ENCODE results near the gene DGLUCY. TPM values are rescaled to one million over a fixed set of nuclear protein-coding genes. Genes with fewer than 3 reads are reported as not detected.

DGLUCY gene
- total and polyA plus RNA-seq, 2 experiments from 2014 or later: 82.7 to 90.0 TPM

DNA sequence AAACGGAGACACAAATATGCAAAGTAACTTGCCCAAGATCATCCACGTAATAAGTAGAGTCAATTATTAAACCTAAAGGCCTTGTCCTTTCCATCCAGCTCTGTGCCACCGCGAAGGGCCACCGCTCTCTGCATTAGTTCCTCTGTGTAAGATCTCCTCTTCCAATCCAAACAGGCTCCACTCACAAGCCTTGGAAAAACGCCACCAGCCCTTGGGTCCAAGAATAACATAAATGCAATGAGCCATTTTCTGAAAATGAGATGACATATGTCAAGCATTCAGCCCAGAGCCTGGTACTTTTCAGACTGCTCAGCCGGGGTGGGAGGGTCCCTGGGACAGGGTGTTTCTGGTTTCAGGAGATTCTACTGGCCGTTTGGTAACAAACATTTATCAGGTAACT is 30.0 kb downstream of the DGLUCY start:
- no peak for DNase-seq (ENCODE audit: low read depth in 1 of 2, low spot score in 1 of 2)
- Histone ChIP-seq H3K4me1 (ENCODE audit: low read depth) (no peaks in the 10 kb centered on the region), H3K9me3 (ENCODE audit: low read depth) (no peaks in the 10 kb centered on the region), H3K27me3 (no peaks in the 10 kb centered on the region), H3K36me3 (no peaks in the 10 kb centered on the region), H3K4me3 (no peak overlapping the region), H3K27ac (no peak overlapping the region)
- no peak for TF ChIP-seq CTCF (IDR thresholded peaks at IDR 0.05; ENCODE audit: low read depth, low read length)

- TF ChIP-seq CTCF (IDR thresholded peaks at IDR 0.05; ENCODE audit: low read depth, low read length): no peak
- H3K36me3 ChIP-seq: no peaks in the 10 kb centered on the region
- H3K27me3 ChIP-seq: no peaks in the 10 kb centered on the region
- H3K9me3 ChIP-seq (ENCODE audit: low read depth): no peaks in the 10 kb centered on the region
- H3K4me3 ChIP-seq: no peak overlapping the region
- peak in 1 of 2 donors; percentile 46 for DNase-seq (ENCODE audit: low read depth in 1 of 2, low spot score in 1 of 2)
- H3K27ac ChIP-seq: no peak overlapping the region
- H3K4me1 ChIP-seq (ENCODE audit: low read depth): no peaks in the 10 kb centered on the region
Measured at GRCh38 chr14:91144425-91145145, 30.7 kb downstream of the DGLUCY start.

DNA sequence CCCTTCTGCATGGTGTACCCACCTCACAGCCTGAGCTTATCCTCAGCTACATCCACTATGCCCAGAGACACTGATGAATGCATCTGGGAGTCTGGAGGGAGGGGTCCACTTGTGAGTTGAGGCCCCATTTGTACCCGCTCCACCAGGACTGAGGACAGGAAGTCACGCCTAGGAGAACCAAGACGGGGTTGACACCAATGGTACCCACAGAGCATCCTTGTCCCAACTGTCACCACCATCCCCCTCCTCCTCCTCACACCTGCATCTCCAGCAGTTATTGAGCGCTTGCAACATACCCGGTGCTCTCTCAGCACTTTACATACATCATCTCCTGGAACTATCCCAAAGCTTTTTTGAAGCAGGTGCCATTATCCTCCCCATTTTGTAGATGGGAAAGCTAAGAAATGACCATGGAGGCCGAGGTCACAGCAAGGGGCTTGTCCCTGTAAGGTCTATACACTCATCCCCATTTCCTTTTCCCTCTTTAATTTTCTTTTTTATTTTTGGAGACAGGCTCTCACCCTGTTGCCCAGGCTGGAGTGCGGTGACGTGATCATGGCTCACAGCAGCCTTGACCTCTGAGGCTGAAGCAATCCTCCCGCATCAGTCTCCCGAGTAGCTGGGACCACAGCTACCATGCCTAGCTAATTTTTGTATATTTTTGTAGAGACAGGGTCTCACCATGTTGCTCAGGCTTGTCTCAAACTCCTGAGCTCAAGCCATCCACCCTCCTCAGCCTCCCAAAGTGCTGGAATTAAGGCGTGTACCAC is 31.7 kb downstream of the DGLUCY start:
- TF ChIP-seq CTCF (IDR thresholded peaks at IDR 0.05; ENCODE audit: low read depth, low read length): no peak
- DNase-seq (ENCODE audit: low read depth in 1 of 2, low spot score in 1 of 2): no peak
- no peaks in the 10 kb centered on the region for H3K9me3 ChIP-seq (ENCODE audit: low read depth)
- H3K36me3 ChIP-seq: no peaks in the 10 kb centered on the region
- H3K4me1 ChIP-seq (ENCODE audit: low read depth): no peaks in the 10 kb centered on the region
- no peaks in the 10 kb centered on the region for H3K27me3 ChIP-seq
- no peak overlapping the region for H3K27ac ChIP-seq
- H3K4me3 ChIP-seq: no peak overlapping the region

- no peaks in the 10 kb centered on the region for H3K9me3 ChIP-seq (ENCODE audit: low read depth)
- no peaks in the 10 kb centered on the region for H3K27me3 ChIP-seq
- no peak overlapping the region for H3K4me3 ChIP-seq
- TF ChIP-seq CTCF (IDR thresholded peaks at IDR 0.05; ENCODE audit: low read depth, low read length): no peak
- no peak overlapping the region for H3K27ac ChIP-seq
- H3K36me3 ChIP-seq: no peaks in the 10 kb centered on the region
- no peak for DNase-seq (ENCODE audit: low read depth in 1 of 2, low spot score in 1 of 2)
- no peaks in the 10 kb centered on the region for H3K4me1 ChIP-seq (ENCODE audit: low read depth)
Measured at GRCh38 chr14:91146661-91147060, 32.8 kb downstream of the DGLUCY start.

- Histone ChIP-seq H3K36me3 (no peaks in the 10 kb centered on the region), H3K27ac (no peak overlapping the region), H3K4me1 (ENCODE audit: low read depth) (no peaks in the 10 kb centered on the region), H3K4me3 (no peak overlapping the region), H3K27me3 (no peaks in the 10 kb centered on the region), H3K9me3 (ENCODE audit: low read depth) (no peaks in the 10 kb centered on the region)
- TF ChIP-seq CTCF (IDR thresholded peaks at IDR 0.05; ENCODE audit: low read depth, low read length): no peak
- peak in 1 of 2 donors; percentile 98 for DNase-seq (ENCODE audit: low read depth in 1 of 2, low spot score in 1 of 2)
Measured at GRCh38 chr14:91149462-91149861, 35.6 kb downstream of the DGLUCY start.
